Stimulated activated CD4-positive, alpha-beta T cell treated with anti-CD3 and anti-CD28 coated beads, TNF-alpha, amount 100 ng/mL, for 1 hour (primary cell): ENCODE data around the gene TNFRSF11A.

Experiments
- DNase-seq, 3 donors: peaks; one replicate each; pipeline ENCODE4 v3.0.0-alpha.2; 2020; ENCODE audit warnings: low read depth in 3 of 3, low spot score in 1 of 3

TNFRSF11A gene

GRCh38 chr18:62324181-62324828, 805 bp upstream of the TNFRSF11A start:
- no peak for DNase-seq

DNA sequence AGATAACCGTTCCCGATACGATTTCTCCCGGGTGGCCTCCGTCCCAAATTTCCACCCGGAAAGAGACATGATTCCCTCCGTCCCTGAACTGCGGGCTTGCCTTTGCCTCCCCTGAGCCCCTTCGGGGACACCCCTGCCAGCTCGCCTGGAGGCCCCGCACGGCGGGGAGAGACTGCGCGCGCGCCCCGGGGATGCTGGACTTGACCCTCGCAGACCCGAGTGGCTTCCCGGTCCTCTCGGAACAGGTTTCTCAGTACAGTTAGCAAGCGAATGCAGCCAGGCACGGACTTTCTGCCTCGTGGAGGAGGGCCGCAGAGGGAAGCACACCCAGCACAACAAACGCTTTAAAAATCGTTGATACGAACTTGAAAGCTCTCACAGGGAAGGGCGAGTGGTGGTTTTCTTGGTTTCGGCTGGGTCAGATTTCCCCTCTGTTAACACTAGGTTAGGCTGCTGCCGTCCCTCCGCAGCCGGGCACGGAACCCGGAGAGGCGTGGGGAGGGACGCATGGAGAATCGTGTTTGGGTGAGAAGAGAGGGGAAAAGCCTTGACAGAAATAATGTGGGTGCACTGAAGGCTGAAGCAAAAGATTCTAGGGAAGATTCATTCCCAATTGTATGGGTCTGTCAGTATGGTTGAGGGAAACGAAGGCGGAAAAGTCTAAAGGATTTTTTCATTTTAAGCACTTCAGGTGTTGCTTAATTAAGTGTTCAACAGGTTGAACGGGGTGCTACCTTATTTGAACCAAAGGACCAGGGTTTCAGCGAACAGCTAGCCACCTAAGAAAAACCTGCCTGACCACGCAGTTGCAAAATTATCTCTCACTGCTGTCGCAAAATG, 916 bp downstream of the TNFRSF11A start:
- peak in 1 of 3 donors; percentile 19 for DNase-seq

GRCh38 chr18:62326646-62327348, 1.7 kb downstream of the TNFRSF11A start:
- no peak for DNase-seq

- DNase-seq, result no peak
Measured at GRCh38 chr18:62327977-62328376, 2.9 kb downstream of the TNFRSF11A start.

GRCh38 chr18:62328586-62329525, 3.7 kb downstream of the TNFRSF11A start:
- no peak for DNase-seq

DNA sequence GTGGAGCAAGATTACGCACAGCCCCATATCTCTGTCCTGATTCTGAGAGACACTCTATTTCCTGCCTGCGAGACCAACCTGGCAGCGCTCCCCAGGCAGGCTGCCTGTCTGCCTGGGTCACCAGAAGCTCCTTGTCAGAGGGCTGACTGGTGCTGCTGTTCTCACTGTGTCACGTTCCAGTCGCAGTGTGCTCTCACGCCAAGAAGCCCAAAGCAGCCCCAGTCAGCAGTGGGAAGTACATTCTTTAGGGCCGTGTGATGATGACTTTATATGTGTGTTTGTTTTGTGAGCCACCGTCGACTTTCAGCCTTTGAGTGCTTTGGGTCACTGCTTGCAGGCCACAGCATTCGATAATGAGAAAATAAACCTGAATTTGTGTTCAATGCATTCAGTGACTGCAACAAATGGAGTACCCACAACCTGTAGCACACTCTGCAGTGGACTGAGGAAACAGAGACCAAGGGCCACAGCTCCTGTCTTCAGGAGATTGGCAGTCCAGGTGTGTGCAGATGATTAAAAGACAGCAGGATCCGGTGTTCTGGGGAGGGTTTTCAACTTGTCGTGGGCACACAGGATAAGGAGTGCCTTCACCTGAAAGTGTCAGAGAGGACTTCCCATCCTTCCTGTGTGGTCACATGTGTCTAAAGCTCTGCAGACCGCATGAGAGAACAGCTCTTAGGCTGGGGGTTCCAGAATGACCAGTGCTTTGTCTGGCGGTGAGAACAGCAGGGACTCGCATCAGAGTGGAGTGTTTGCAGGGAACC, 4.8 kb downstream of the TNFRSF11A start:
- DNase-seq, result no peak

GRCh38 chr18:62330650-62331049, 5.5 kb downstream of the TNFRSF11A start:
- DNase-seq, result no peak

DNA sequence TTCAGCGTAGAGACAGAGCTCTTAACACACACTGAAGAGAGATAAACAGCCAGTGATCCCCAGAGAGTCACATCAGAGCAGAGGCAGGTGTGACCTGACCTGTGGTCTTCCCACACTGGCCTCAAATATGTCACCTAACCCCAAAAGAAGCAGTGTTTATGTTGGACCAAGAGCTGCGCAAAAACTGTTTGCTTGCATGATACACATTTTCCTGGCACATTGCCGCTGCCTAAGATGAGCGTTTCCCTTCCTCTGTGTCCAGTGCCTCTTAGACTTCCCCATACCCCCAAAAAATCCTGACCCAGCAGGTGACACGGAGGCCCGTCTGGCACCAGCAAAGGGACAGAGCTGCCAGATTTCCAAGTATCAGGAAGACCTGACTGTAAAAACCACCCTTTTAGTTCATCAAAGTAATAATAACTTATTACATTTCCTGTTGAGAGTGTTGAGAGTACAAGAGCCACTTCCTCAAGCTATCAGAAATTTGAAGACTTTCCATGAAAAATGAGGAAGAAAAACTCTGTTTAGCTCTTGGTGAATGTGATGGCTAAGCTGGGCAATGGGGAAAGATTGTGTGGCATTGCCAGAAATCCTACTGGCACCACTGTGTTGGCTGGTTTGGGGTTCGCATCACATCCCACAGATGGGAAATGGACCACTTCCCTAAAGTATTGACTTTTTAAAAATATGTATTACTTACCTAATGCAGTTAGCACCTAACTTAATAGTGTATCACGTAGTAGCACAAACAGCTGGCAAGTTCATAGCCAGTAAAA, 6.7 kb downstream of the TNFRSF11A start:
- DNase-seq, result no peak

DNA sequence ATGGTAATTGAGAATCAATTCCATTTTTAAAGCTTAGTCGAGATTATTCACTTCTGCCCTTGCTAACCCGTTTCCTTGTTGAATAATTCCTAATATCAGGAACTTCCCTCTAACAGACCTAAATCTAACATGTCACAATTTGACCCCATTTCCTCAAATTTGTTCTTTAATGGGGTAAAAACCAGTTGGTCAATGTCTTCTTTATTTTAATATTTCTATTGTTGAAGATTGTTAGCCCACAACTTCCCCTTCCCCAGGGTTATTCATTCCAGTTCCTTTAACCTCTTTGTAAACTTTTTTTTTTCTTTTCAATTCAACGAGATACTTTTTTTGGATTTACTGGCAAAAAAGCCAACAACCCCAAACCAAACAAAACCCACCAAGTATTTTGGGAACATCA, 7.3 kb downstream of the TNFRSF11A start:
- DNase-seq, result no peak

DNA sequence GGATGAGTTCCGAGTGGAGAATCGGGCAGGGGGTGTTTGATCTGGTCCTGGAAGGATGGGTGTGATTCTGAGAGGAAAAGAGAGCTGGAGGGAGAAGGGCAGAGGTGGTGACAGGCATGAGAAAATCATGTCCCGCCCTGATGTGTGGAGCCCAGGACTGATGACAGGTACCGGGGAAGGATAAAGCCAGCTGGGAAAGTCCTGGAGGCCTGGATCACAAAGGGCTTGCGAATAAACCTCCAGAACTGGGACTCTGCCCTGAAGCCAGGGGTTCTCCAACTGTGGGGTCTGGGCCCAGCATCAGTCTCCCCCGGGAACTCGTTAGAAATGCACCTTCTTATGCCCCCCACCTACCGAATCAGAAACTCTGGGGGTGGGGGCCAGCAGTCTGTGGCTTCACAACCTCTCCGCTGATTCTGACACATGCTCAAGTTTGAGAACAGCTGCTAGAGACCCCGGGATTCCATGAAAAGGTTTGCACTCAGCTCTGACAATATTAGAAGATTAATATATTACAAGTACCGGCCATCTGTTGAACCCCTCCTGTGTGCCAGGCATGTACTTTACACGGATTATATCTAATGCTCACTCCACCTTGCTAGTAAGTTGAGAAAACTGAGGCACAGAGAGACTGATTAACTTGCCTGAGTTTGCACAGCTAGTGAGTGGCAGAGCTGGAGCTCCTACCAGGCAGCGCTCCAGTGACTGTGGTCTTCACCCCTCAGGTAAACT, 8.0 kb downstream of the TNFRSF11A start:
- no peak for DNase-seq

GRCh38 chr18:62334120-62334519, 9.0 kb downstream of the TNFRSF11A start:
- no peak for DNase-seq

DNA sequence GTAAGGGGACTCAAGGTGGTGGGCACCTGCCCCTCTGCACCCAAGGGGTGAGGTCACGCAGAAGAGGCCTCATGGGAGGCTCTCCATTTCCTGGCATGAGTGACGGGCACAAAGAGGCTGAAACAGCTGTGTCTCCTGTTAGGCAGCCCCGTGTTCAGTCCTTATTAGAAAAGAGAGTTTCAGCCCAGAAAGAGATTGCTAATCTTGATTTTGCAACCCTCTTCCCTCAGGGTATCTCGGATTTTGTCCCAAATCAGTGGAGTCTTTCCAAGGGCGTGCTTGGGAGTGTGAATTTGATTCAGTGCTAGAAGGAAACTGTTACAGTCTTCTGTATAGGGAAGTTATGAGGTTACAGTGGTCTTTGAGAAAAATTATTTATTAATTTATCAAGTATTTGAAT, 10.4 kb downstream of the TNFRSF11A start:
- DNase-seq, result no peak

DNA sequence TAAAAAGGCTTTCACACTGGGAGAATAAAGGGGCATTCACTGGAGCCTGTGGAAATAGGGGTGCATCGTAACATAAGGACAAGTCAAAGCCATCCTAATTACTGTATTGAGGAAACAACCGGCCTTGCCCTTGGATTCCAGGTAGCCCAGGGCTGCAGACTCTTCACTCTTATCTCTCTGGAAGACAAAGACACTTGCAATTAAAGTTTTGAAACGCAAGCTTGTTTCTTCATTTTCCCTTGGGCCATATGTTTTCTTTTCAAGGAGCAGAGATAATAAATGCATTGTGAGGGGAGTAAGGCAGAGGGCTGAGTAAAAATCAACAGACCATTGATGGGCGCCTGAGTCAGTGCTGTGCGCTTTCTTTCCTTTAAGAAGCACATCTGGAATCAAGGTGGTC, 11.5 kb downstream of the TNFRSF11A start:
- no peak for DNase-seq

DNA sequence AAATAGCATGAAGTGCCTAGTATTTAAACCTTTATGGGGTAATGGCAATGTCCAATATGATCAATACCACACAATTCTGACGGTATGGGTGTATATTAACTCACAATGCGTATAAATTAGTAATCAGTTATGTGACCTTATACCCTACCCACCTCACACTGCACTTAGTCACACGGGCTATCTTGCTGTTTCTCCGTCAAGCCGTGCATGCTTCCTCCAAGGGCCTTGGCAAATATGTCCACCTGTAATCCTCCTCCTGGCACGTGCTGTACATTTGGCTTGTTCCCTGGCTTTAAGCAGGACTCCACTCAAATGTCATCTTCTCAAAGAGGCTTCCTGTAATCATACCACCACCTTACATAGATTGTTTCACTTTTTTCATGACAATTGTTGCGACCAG, 12.2 kb downstream of the TNFRSF11A start:
- DNase-seq, result no peak

DNA sequence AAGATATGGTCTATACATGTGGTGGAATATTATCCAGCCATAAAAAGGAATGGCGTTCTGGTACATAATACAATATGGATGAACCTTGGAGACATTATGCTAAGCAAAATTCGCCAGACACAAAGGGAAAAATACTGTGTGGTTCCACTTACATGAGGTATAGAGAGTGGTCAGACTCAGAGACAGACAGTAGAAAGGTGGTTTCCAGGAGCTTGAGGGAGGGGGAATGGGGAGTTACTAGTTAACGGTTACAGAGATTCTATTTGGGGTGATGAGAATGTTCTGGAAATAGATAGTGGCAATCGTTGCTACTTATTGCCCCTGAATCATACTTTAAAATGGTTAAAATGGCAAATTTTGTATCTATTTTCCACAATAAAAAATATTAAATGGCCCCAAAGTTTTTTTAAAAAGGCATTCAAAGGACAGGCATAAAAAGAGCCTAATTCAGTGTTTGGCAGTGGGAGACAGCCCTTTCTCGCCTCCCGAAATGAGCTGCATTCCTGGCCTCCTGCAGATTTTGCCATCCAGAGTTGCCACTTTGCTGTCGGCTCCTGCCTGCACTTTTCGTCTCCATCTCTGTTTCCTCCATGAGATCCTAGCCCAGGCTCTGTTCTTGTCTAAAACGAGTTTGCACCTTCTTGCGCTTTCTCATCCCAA, 13.5 kb downstream of the TNFRSF11A start:
- DNase-seq, result no peak

GRCh38 chr18:62339106-62339988, 14.2 kb downstream of the TNFRSF11A start:
- no peak for DNase-seq

- DNase-seq, result no peak
Measured at GRCh38 chr18:62340996-62341395, 15.9 kb downstream of the TNFRSF11A start.
